Mesenchymal stem cell (in vitro differentiated cells and primary cell): ENCODE measurements around the gene CEP112.

ENCODE experiments used
- DNase-seq: peaks from one replicate; pipeline ENCODE4 v3.0.0-alpha.2; 2013
- H2AFZ ChIP-seq: one replicate; pipeline ENCODE4 v1.6.1; 2013; ENCODE audit warnings: low read depth, mild to moderate bottlenecking, control low read depth, inconsistent platforms, low read length, moderate library complexity
- H2AK5ac ChIP-seq: 2 replicates; pipeline ENCODE4 v1.6.1; 2013; ENCODE audit warnings: low read length, moderate library complexity, mild to moderate bottlenecking, inconsistent platforms; ENCODE audit not compliant: severe bottlenecking
- H2BK120ac ChIP-seq: one replicate; pipeline ENCODE4 v1.6.1; 2013; ENCODE audit warnings: low read depth, mild to moderate bottlenecking, inconsistent platforms, low read length, moderate library complexity
- H2BK12ac ChIP-seq, 2 experiments: one replicate each; pipeline ENCODE4 v1.6.1; 2013; ENCODE audit warnings: inconsistent platforms in 2 of 2, low read length in 2 of 2, mild to moderate bottlenecking in 2 of 2, moderate library complexity in 2 of 2, control low read depth in 1 of 2
- H2BK15ac ChIP-seq: one replicate; pipeline ENCODE4 v1.6.1; 2013; ENCODE audit warnings: mild to moderate bottlenecking, low read depth, inconsistent platforms; ENCODE audit not compliant: poor library complexity, severe bottlenecking
- H2BK5ac ChIP-seq: 2 replicates; pipeline ENCODE4 v1.6.1; 2013; ENCODE audit warnings: low read depth, mild to moderate bottlenecking, low read length, control low read depth, inconsistent platforms; ENCODE audit not compliant: poor library complexity, severe bottlenecking
- H3K14ac ChIP-seq, 2 experiments: one replicate each; pipeline ENCODE4 v1.6.1; 2013; ENCODE audit warnings: inconsistent platforms in 2 of 2, low read length in 2 of 2, control low read depth in 1 of 2, mild to moderate bottlenecking in 1 of 2, moderate library complexity in 1 of 2
- H3K18ac ChIP-seq, 2 experiments: one replicate each; pipeline ENCODE4 v1.6.1; 2013; ENCODE audit warnings: inconsistent platforms in 2 of 2, low read length in 2 of 2, control low read depth in 1 of 2, low read depth in 1 of 2, mild to moderate bottlenecking in 1 of 2
- H3K23ac ChIP-seq, 2 experiments: one replicate each; pipeline ENCODE4 v1.6.1; 2013; ENCODE audit warnings: inconsistent platforms in 2 of 2, low read length in 2 of 2, mild to moderate bottlenecking in 2 of 2, moderate library complexity in 2 of 2, control low read depth in 1 of 2
- H3K27ac ChIP-seq: 2 replicates; pipeline ENCODE4 v1.5.1; 2013; ENCODE audit warnings: mild to moderate bottlenecking, moderate library complexity, low read length, control low read depth, inconsistent platforms; ENCODE audit not compliant: poor library complexity, severe bottlenecking
- H3K27me3 ChIP-seq, 2 experiments: 2 replicates each; pipeline versions ENCODE4 v1.6.1 to v1.7.0; 2013; ENCODE audit warnings: low read length in 2 of 2, mild to moderate bottlenecking in 2 of 2, moderate library complexity in 2 of 2, control low read depth in 1 of 2, inconsistent platforms in 1 of 2; ENCODE audit not compliant: control insufficient read depth in 1 of 2, insufficient read depth in 1 of 2
- H3K36me3 ChIP-seq, 2 experiments: 2 replicates each; pipeline versions ENCODE4 v1.6.1 to v1.7.0; 2013; ENCODE audit warnings: low read length in 2 of 2, control low read depth in 1 of 2, inconsistent platforms in 1 of 2, low read depth in 1 of 2, mild to moderate bottlenecking in 1 of 2; ENCODE audit not compliant: insufficient read depth in 2 of 2, control insufficient read depth in 1 of 2
- H3K4ac ChIP-seq, 2 experiments: one replicate each; pipeline ENCODE4 v1.6.1; 2013; ENCODE audit warnings: inconsistent platforms in 2 of 2, low read length in 2 of 2, mild to moderate bottlenecking in 2 of 2, moderate library complexity in 2 of 2, control low read depth in 1 of 2, low read depth in 1 of 2
- H3K4me1 ChIP-seq: 2 replicates; pipeline ENCODE4 v1.6.1; 2013; ENCODE audit warnings: low read depth, low read length, control low read depth; ENCODE audit not compliant: control insufficient read depth, insufficient read depth
- H3K4me2 ChIP-seq: 2 replicates; pipeline ENCODE4 v1.6.1; 2013; ENCODE audit warnings: low read length, mild to moderate bottlenecking, inconsistent platforms; ENCODE audit not compliant: poor library complexity, severe bottlenecking
- H3K4me3 ChIP-seq, 2 experiments: 2 replicates each; pipeline versions ENCODE4 v1.5.1 to v1.7.0; 2013; ENCODE audit warnings: low read length in 2 of 2, mild to moderate bottlenecking in 2 of 2, control low read depth in 1 of 2, low read depth in 1 of 2; ENCODE audit not compliant: insufficient read depth in 1 of 2
- H3K79me1 ChIP-seq: replicated peaks from 2 replicates; pipeline ENCODE4 v1.6.1; 2013; ENCODE audit warnings: mild to moderate bottlenecking, control low read depth, low read length, inconsistent platforms; ENCODE audit not compliant: poor library complexity, severe bottlenecking
- H3K9ac ChIP-seq: 2 replicates; pipeline ENCODE4 v1.7.0; 2013; ENCODE audit warnings: mild to moderate bottlenecking, low read length, moderate library complexity
- H3K9me3 ChIP-seq: 2 replicates; pipeline ENCODE4 v1.7.0; 2013; ENCODE audit warnings: mild to moderate bottlenecking, low read length; ENCODE audit not compliant: control insufficient read depth
- H4K8ac ChIP-seq: one replicate; pipeline ENCODE4 v1.6.1; 2013; ENCODE audit warnings: inconsistent platforms, mild to moderate bottlenecking, low read length, moderate library complexity
- H4K91ac ChIP-seq: one replicate; pipeline ENCODE4 v1.6.1; 2013; ENCODE audit warnings: mild to moderate bottlenecking, low read length, inconsistent platforms
- WGBS: methylation state at CpG from one replicate; pipeline ENCODE4 v1.1.7; 2013; ENCODE audit warnings: mixed read lengths; 5-methylcytosine and 5-hydroxymethylcytosine counted together

The CEP112 gene

DNA sequence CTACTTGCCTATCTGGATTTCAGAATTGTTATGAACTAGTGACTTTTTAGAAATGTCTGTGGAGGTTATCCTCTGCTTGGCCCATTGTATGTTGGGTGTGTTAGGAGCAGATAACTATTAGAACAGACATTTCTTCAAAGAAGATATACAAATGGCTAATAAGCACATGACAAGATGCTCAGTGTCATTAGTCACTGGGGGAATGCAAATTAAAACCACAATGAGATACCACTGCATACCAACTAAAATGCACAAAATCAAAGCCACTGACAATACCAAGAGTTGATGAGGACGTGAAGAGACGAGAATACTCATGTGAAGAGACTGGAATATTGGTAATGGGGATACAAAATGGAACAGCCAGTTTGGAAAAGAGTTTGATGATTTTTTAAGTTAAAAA, 39.2 kb downstream of the CEP112 start:
- peak; percentile 58 for DNase-seq
- Histone ChIP-seq H3K27me3 (no peaks in the 10 kb centered on the region), H3K36me3 (peaks cover 0 to 4% of the 10 kb centered on the region in 2 experiments), H3K9ac (no peak overlapping the region), H3K9me3 (no peaks in the 10 kb centered on the region), H3K14ac (no peak overlapping the region), H2BK15ac (no peak overlapping the region), H3K23ac (no peak overlapping the region), H3K27ac (no peak overlapping the region), H2AK5ac (no peak overlapping the region), H3K79me1 (peaks cover 2% of the 10 kb centered on the region), H2AFZ (no peak overlapping the region), H2BK12ac (no peak overlapping the region), H3K4ac (no peak overlapping the region), H4K8ac (no peak overlapping the region), H3K4me1 (no peaks in the 10 kb centered on the region), H3K4me2 (no peak overlapping the region), H4K91ac (no peak overlapping the region), H2BK120ac (no peak overlapping the region), H3K4me3 (no peak overlapping the region), H3K18ac (no peak overlapping the region), H2BK5ac (no peak overlapping the region)
- no CpG with 5 or more reads among the region's 2 CpGs for WGBS

DNA sequence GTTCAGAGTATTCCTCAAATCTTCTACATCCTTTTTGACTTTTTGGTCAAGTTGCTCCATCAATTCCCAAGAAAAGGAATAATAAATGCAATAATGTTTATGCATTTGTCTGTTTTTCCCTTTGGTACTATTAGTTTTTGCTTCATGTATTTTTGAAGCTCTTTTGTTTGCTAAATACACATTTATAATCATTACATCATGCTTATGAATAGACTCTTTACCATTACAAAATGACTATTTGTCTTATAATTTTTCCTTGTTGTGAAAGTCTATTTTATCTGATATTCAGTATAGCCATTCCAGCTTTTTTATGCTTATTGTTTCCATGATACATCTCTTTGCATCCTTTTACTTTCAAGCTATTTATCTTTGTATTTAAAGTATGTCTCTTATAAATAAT, 41.2 kb downstream of the CEP112 start:
- no peak overlapping the region for H3K4me2 ChIP-seq
- H3K9ac ChIP-seq, result no peak overlapping the region
- no peak overlapping the region for H3K27ac ChIP-seq
- no peak overlapping the region for H2BK12ac ChIP-seq
- H3K14ac ChIP-seq, result no peak overlapping the region
- no peak overlapping the region for H3K23ac ChIP-seq
- DNase-seq, result no peak
- H2BK15ac ChIP-seq, result no peak overlapping the region
- H3K27me3 ChIP-seq, result no peaks in the 10 kb centered on the region
- H2BK5ac ChIP-seq, result no peak overlapping the region
- no peak overlapping the region for H2AK5ac ChIP-seq
- no peak overlapping the region for H3K4me3 ChIP-seq
- no peak overlapping the region for H2AFZ ChIP-seq
- H2BK120ac ChIP-seq, result no peak overlapping the region
- no peaks in the 10 kb centered on the region for H3K9me3 ChIP-seq
- no peaks in the 10 kb centered on the region for H3K4me1 ChIP-seq
- H3K4ac ChIP-seq, result no peak overlapping the region
- H3K18ac ChIP-seq, result no peak overlapping the region
- peaks cover 0 to 2% of the 10 kb centered on the region in 2 experiments for H3K36me3 ChIP-seq
- H3K79me1 ChIP-seq, result no peaks in the 10 kb centered on the region
- H4K91ac ChIP-seq, result no peak overlapping the region
- H4K8ac ChIP-seq, result no peak overlapping the region

- Histone ChIP-seq H2BK15ac (no peak overlapping the region), H3K9me3 (no peaks in the 10 kb centered on the region), H3K4me1 (no peaks in the 10 kb centered on the region), H4K91ac (no peak overlapping the region), H3K4ac (no peak overlapping the region), H3K4me3 (no peak overlapping the region), H2BK12ac (no peak overlapping the region), H3K4me2 (no peak overlapping the region), H2BK120ac (no peak overlapping the region), H4K8ac (no peak overlapping the region), H3K14ac (no peak overlapping the region), H2BK5ac (no peak overlapping the region), H3K9ac (no peak overlapping the region), H2AK5ac (no peak overlapping the region), H2AFZ (no peak overlapping the region), H3K36me3 (no peaks in the 10 kb centered on the region), H3K23ac (no peak overlapping the region), H3K27me3 (no peaks in the 10 kb centered on the region), H3K79me1 (no peaks in the 10 kb centered on the region), H3K18ac (no peak overlapping the region), H3K27ac (no peak overlapping the region)
- DNase-seq, result no peak
These were observed 42.4 kb downstream of the CEP112 start for GRCh38 chr17:66149562-66149961.

- no peak for DNase-seq
- Histone ChIP-seq H2BK5ac (no peak overlapping the region), H4K8ac (no peak overlapping the region), H2AFZ (no peak overlapping the region), H3K14ac (no peak overlapping the region), H3K9me3 (no peaks in the 10 kb centered on the region), H3K4ac (no peak overlapping the region), H3K36me3 (no peaks in the 10 kb centered on the region), H3K4me1 (no peaks in the 10 kb centered on the region), H3K23ac (no peak overlapping the region), H3K27me3 (no peaks in the 10 kb centered on the region), H3K4me3 (no peak overlapping the region), H3K79me1 (no peaks in the 10 kb centered on the region), H2BK120ac (no peak overlapping the region), H4K91ac (no peak overlapping the region), H3K18ac (no peak overlapping the region), H2BK15ac (no peak overlapping the region), H2BK12ac (no peak overlapping the region), H3K27ac (no peak overlapping the region), H3K9ac (no peak overlapping the region), H2AK5ac (no peak overlapping the region), H3K4me2 (no peak overlapping the region)
- 92% methylated on average over 1 of the region's 4 CpGs for WGBS
These were observed 45.5 kb downstream of the CEP112 start for GRCh38 chr17:66146394-66146793.
